IMR-90 (cell line): ENCODE data around the gene RELT.

Source experiments
- CEBPB ChIP-seq: IDR thresholded peaks from 2 replicates; pipeline ENCODE4 v1.6.1; 2012; ENCODE audit warnings: low read depth, low read length, improper control_type of control experiment
- FOS ChIP-seq: fragments of 150-350 bp; IDR thresholded peaks from 2 replicates; pipeline ENCODE4 v1.6.1; 2016; ENCODE audit warnings: low read depth, low read length
- MAFK ChIP-seq: IDR thresholded peaks from 2 replicates; pipeline ENCODE4 v1.6.1; 2012; ENCODE audit warnings: low read depth, low read length, improper control_type of control experiment
- MXI1 ChIP-seq: IDR thresholded peaks from 2 replicates; pipeline ENCODE4 v1.6.1; 2012; ENCODE audit warnings: low read depth, mild to moderate bottlenecking, low read length, moderate library complexity, borderline replicate concordance
- NFE2L2 ChIP-seq: fragments of 150-350 bp; IDR thresholded peaks from 2 replicates; pipeline ENCODE4 v1.6.1; 2016; ENCODE audit warnings: low read depth, mild to moderate bottlenecking, low read length
- POLR2A ChIP-seq: IDR thresholded peaks from 2 replicates; pipeline ENCODE4 v1.6.1; 2012; ENCODE audit warnings: mild to moderate bottlenecking, low read depth, low read length
- RAD21 ChIP-seq: IDR thresholded peaks from 2 replicates; pipeline ENCODE4 v1.6.1; 2012; ENCODE audit warnings: low read length, improper control_type of control experiment
- RCOR1 ChIP-seq: IDR thresholded peaks from 2 replicates; pipeline ENCODE4 v1.6.1; 2012; ENCODE audit warnings: mild to moderate bottlenecking, low read length, improper control_type of control experiment; ENCODE audit not compliant: insufficient replicate concordance
- RFX5 ChIP-seq: IDR thresholded peaks from 2 replicates; pipeline ENCODE4 v1.8.0; 2012; ENCODE audit warnings: low read depth, mild to moderate bottlenecking, low read length, moderate library complexity
- USF2 ChIP-seq: fragments of 150-350 bp; IDR thresholded peaks from 2 replicates; pipeline ENCODE4 v1.6.1; 2017; ENCODE audit warnings: mild to moderate bottlenecking, antibody characterized with exemption, low read length, low read depth
- TF ChIP-seq, protein P1 (sequence below): conservative IDR thresholded peaks from 2 replicates; pipeline ENCODE4 v1.5.1; 2012; ENCODE audit warnings: mild to moderate bottlenecking, low read depth, low read length, improper control_type of control experiment

- TF ChIP-seq POLR2A = no peak
- TF ChIP-seq RFX5 = no peak
- TF ChIP-seq, protein P1, sequence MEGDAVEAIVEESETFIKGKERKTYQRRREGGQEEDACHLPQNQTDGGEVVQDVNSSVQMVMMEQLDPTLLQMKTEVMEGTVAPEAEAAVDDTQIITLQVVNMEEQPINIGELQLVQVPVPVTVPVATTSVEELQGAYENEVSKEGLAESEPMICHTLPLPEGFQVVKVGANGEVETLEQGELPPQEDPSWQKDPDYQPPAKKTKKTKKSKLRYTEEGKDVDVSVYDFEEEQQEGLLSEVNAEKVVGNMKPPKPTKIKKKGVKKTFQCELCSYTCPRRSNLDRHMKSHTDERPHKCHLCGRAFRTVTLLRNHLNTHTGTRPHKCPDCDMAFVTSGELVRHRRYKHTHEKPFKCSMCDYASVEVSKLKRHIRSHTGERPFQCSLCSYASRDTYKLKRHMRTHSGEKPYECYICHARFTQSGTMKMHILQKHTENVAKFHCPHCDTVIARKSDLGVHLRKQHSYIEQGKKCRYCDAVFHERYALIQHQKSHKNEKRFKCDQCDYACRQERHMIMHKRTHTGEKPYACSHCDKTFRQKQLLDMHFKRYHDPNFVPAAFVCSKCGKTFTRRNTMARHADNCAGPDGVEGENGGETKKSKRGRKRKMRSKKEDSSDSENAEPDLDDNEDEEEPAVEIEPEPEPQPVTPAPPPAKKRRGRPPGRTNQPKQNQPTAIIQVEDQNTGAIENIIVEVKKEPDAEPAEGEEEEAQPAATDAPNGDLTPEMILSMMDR = 0 out of 2 replicates have a peak, but pooled peaks have one; percentile 4
- peak; percentile 72 for TF ChIP-seq USF2
- no peak for TF ChIP-seq MXI1
- TF ChIP-seq RAD21 = peak; percentile 17; the same call in 1 of the 2 replicates
- no peak for TF ChIP-seq RCOR1
- TF ChIP-seq MAFK = no peak
- TF ChIP-seq FOS = peak; percentile 78
- no peak for TF ChIP-seq CEBPB
- no peak for TF ChIP-seq NFE2L2
Measured at GRCh38 chr11:73334384-73335203, 41.6 kb upstream of the RELT start.
